ENCODE measurements around the gene SYNJ2BP. TPM values are rescaled to one million over a fixed set of nuclear protein-coding genes. Genes with fewer than 3 reads are reported as not detected.

SYNJ2BP gene
- total RNA-seq, 1 donor from 2014 or later: 25.9 TPM

DNA sequence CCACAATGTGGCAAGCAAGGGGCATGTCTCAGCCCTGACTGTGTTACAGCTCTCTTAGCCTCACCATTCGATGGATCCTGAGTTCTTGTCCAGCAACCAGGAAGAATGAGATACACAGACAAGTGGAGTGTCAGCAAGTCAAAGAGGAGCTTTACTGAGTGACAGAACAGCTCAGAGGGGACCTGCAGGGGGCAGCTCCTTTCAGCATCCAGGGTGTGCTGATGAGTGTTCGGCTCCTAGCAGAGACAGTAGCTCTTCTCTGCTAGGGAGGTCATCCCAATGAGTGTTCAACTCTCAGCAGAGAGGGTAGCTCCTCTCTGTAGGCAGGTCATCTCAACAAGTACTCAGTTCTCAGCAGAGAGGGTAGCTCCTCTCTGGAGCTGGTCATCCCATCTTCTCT is 19.1 kb downstream of the SYNJ2BP start:
- Histone ChIP-seq H3K27me3 (no peaks in the 10 kb centered on the region), H3K27ac (no peak overlapping the region), H3K36me3 (no peaks in the 10 kb centered on the region), H3K9ac (no peak overlapping the region), H4K20me1 (ENCODE audit: low read depth) (no peaks in the 10 kb centered on the region), H3K79me2 (ENCODE audit: low read depth) (peaks cover 9% of the 10 kb centered on the region), H2AFZ (replicated peaks) (no peak overlapping the region), H3F3A (ENCODE audit: low read depth) (no peaks in the 10 kb centered on the region), H3K9me3 (ENCODE audit: low read depth) (no peaks in the 10 kb centered on the region), H3K4me3 (no peak overlapping the region), H3K4me1 (no peaks in the 10 kb centered on the region), H3K4me2 (no peak overlapping the region)
- H3K4me3 Mint-ChIP-seq: no peak overlapping the region
- TF ChIP-seq EZH2phosphoT487 (IDR thresholded peaks at IDR 0.05): no peak
- no peak for TF ChIP-seq EZH2 (IDR thresholded peaks at IDR 0.05)
- TF ChIP-seq, protein P1, sequence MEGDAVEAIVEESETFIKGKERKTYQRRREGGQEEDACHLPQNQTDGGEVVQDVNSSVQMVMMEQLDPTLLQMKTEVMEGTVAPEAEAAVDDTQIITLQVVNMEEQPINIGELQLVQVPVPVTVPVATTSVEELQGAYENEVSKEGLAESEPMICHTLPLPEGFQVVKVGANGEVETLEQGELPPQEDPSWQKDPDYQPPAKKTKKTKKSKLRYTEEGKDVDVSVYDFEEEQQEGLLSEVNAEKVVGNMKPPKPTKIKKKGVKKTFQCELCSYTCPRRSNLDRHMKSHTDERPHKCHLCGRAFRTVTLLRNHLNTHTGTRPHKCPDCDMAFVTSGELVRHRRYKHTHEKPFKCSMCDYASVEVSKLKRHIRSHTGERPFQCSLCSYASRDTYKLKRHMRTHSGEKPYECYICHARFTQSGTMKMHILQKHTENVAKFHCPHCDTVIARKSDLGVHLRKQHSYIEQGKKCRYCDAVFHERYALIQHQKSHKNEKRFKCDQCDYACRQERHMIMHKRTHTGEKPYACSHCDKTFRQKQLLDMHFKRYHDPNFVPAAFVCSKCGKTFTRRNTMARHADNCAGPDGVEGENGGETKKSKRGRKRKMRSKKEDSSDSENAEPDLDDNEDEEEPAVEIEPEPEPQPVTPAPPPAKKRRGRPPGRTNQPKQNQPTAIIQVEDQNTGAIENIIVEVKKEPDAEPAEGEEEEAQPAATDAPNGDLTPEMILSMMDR (IDR thresholded peaks at IDR 0.05): no peak
- H3K27me3 Mint-ChIP-seq (ENCODE audit: insufficient read depth, low read depth): peaks cover 4% of the 10 kb centered on the region
- H3K27ac Mint-ChIP-seq: no peak overlapping the region
- no peaks in the 10 kb centered on the region for H3K9me3 Mint-ChIP-seq
- peaks cover 9% of the 10 kb centered on the region for H3K36me3 Mint-ChIP-seq
- no peak for DNase-seq (ENCODE audit: low spot score)
- H3K4me1 Mint-ChIP-seq: no peaks in the 10 kb centered on the region

DNA sequence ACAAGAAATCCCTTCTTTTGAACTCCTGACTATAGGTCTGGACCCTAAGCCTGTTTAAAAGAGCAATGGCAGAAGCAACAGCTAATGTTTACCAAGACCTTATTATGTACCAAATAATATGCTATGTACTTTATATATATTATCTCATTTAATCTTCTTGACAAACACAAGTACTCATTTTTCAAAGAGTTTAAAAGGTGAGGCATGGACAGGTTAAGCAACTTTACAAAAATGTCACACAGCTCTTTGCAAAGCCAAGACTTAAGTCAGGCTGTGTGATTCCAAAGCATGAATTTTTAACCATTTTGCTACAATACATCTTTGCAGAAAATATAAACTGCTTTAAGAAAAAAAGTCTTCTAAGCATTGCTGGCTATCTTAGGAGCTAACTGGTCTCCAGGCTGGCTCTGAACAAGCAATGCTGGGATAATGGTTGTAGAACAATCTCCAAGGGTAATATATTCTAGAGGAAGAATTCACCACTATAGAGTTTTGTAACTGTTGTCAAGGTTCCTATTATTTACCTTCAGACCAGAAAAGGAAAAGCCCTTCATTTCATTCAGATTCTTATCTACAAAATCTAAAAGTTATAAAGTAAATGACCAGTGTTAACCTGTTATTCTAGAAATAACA is 22.1 kb downstream of the SYNJ2BP start:
- TF ChIP-seq, protein P1 (IDR thresholded peaks at IDR 0.05): no peak
- TF ChIP-seq EZH2 (IDR thresholded peaks at IDR 0.05): no peak
- TF ChIP-seq EZH2phosphoT487 (IDR thresholded peaks at IDR 0.05): no peak
- no peaks in the 10 kb centered on the region for H3K4me1 Mint-ChIP-seq
- no peak overlapping the region for H3K4me3 Mint-ChIP-seq
- no peak for DNase-seq (ENCODE audit: low spot score)
- H3K27me3 ChIP-seq: no peaks in the 10 kb centered on the region
- no peaks in the 10 kb centered on the region for H3K9me3 Mint-ChIP-seq
- no peak overlapping the region for H3K27ac Mint-ChIP-seq
- H2AFZ ChIP-seq (replicated peaks): no peak overlapping the region
- H3F3A ChIP-seq (ENCODE audit: low read depth): no peaks in the 10 kb centered on the region
- no peak overlapping the region for H3K27ac ChIP-seq
- no peaks in the 10 kb centered on the region for H3K4me1 ChIP-seq
- H3K27me3 Mint-ChIP-seq (ENCODE audit: insufficient read depth, low read depth): peaks cover 4% of the 10 kb centered on the region
- no peaks in the 10 kb centered on the region for H4K20me1 ChIP-seq (ENCODE audit: low read depth)
- no peak overlapping the region for H3K9ac ChIP-seq
- H3K36me3 Mint-ChIP-seq: peaks cover 6% of the 10 kb centered on the region
- no peaks in the 10 kb centered on the region for H3K36me3 ChIP-seq
- no peaks in the 10 kb centered on the region for H3K9me3 ChIP-seq (ENCODE audit: low read depth)
- H3K4me3 ChIP-seq: no peak overlapping the region
- no peak overlapping the region for H3K4me2 ChIP-seq
- peaks cover 12% of the 10 kb centered on the region for H3K79me2 ChIP-seq (ENCODE audit: low read depth)

DNA sequence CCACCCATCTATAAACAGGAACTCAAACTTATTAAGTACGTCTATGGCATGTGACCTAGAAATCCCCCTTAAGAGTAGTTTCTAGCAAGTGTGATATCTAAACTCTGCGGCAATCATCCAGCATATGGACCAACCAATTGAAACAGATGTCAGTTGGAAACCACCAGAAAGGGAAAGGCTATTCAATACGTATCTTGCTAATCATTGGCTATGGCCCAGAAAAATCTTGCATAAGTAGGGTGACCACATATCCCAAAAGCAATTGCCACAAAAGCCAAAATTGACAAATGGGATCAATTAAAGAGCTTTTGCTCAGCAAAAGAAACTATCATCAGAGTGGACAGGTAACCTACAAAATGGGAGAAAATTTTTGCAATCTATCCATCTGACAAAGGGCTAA is 24.2 kb downstream of the SYNJ2BP start:
- DNase-seq (ENCODE audit: low spot score): no peak
- Histone ChIP-seq H3K9ac (no peak overlapping the region), H3K79me2 (ENCODE audit: low read depth) (peaks cover 12% of the 10 kb centered on the region), H4K20me1 (ENCODE audit: low read depth) (no peaks in the 10 kb centered on the region), H3F3A (ENCODE audit: low read depth) (no peaks in the 10 kb centered on the region), H3K27me3 (no peaks in the 10 kb centered on the region), H3K36me3 (no peaks in the 10 kb centered on the region), H2AFZ (replicated peaks) (no peak overlapping the region), H3K4me1 (no peaks in the 10 kb centered on the region), H3K4me3 (no peak overlapping the region), H3K27ac (no peak overlapping the region), H3K4me2 (no peak overlapping the region), H3K9me3 (ENCODE audit: low read depth) (no peaks in the 10 kb centered on the region)
- no peaks in the 10 kb centered on the region for H3K4me1 Mint-ChIP-seq
- no peaks in the 10 kb centered on the region for H3K9me3 Mint-ChIP-seq
- peaks cover 2% of the 10 kb centered on the region for H3K27me3 Mint-ChIP-seq (ENCODE audit: insufficient read depth, low read depth)
- TF ChIP-seq EZH2 (IDR thresholded peaks at IDR 0.05): no peak
- no peak for TF ChIP-seq EZH2phosphoT487 (IDR thresholded peaks at IDR 0.05)
- TF ChIP-seq, protein P1 (IDR thresholded peaks at IDR 0.05): no peak
- H3K4me3 Mint-ChIP-seq: no peak overlapping the region
- peaks cover 4% of the 10 kb centered on the region for H3K36me3 Mint-ChIP-seq
- H3K27ac Mint-ChIP-seq: no peak overlapping the region
